A549 (cell line): ENCODE results near the gene CAPN13. TPM values are rescaled to one million over a fixed set of nuclear protein-coding genes. Genes with fewer than 3 reads are reported as not detected.

ENCODE experiments used
- ATAC-seq, 2 experiments: fragments of 200-7000 bp in 1 of 2; fragments of >200 bp in 1 of 2; cut with Nextera tagmentation in 1 of 2; cut with Tn5 transposase in 1 of 2; 3 replicates each; pipeline versions ENCODE4 v1.8.0 to v1.9.1; 2018 to 2020; ENCODE audit warnings: mild to moderate bottlenecking in 1 of 2, moderate library complexity in 1 of 2
- CTCF ChIA-PET: fragments of 300-600 bp; sonication (Branson Sonifier 250); formaldehyde crosslinking; extraction: SDS; loops from one replicate; lab custom pipeline; 2021; ENCODE audit warnings: antibody characterized with exemption, inconsistent platforms; lab: Yijun Ruan, JAX
- POLR2A ChIA-PET: fragments of 350-600 bp; formaldehyde crosslinking; extraction: SDS; loops from one replicate; lab custom pipeline; 2021; ENCODE audit warnings: antibody characterized with exemption, inconsistent platforms; lab: Yijun Ruan, JAX
- DNase-seq, 2 experiments: peaks; one replicate each; pipeline versions ENCODE4 v3.0.0 to v3.0.0-alpha.2; 2011 to 2016; ENCODE audit warnings: low read depth in 1 of 2, low spot score in 1 of 2
- FAIRE-seq: peaks from 2 replicates; lab custom pipeline; 2011; peaks lifted over from hg19 to GRCh38; lab: Jason Lieb, UNC
- H3K27ac ChIP-seq, 2 experiments: fragments of >200 bp; sonication (Bioruptor Twin); formaldehyde crosslinking; 3 replicates each; pipeline ENCODE4 v1.5.1; 2016 to 2017
- H3K4me1 ChIP-seq: fragments of >200 bp; sonication (Bioruptor Twin); formaldehyde crosslinking; 3 replicates; pipeline ENCODE4 v1.6.1; 2016
- H3K4me2 ChIP-seq: fragments of >200 bp; sonication (Bioruptor Twin); formaldehyde crosslinking; 3 replicates; pipeline ENCODE4 v1.6.1; 2016
- H3K4me3 ChIP-seq: fragments of >200 bp; sonication (Bioruptor Twin); formaldehyde crosslinking; 3 replicates; pipeline ENCODE4 v1.5.1; 2016
- H3K9me3 ChIP-seq: fragments of >200 bp; sonication (Bioruptor Twin); formaldehyde crosslinking; 3 replicates; pipeline ENCODE4 v1.6.1; 2016
- BHLHE40 ChIP-seq: IDR thresholded peaks from 2 replicates; pipeline ENCODE4 v1.6.1; 2012; ENCODE audit warnings: low read depth, low read length, inconsistent platforms
- CEBPB ChIP-seq, 2 experiments: fragments of >200 bp in 1 of 2; sonication (Bioruptor Twin) in 1 of 2; formaldehyde crosslinking in 1 of 2; IDR thresholded peaks; 2 replicates each; pipeline ENCODE4 v1.6.1; 2012 to 2016
- CHD2 ChIP-seq: fragments of 150-350 bp; IDR thresholded peaks from 2 replicates; pipeline ENCODE4 v1.6.1; 2014; ENCODE audit warnings: low read length; ENCODE audit not compliant: partially characterized antibody
- ELK1 ChIP-seq: fragments of 150-350 bp; IDR thresholded peaks from 2 replicates; pipeline ENCODE4 v1.6.1; 2014; ENCODE audit warnings: low read depth, mild to moderate bottlenecking, low read length
- FOSB ChIP-seq: fragments of 250-450 bp; sonication (Bioruptor Pico); IDR thresholded peaks from 2 replicates; pipeline ENCODE4 v1.5.0; 2020; ENCODE audit warnings: mild to moderate bottlenecking, moderate library complexity
- GATA3 ChIP-seq: IDR thresholded peaks from 2 replicates; pipeline ENCODE4 v1.6.1; 2012; ENCODE audit warnings: borderline replicate concordance
- HOXB13 ChIP-seq: fragments of 250-450 bp; sonication (Bioruptor Pico); IDR thresholded peaks from 2 replicates; pipeline ENCODE4 v1.5.0; 2020; ENCODE audit warnings: low read depth, mild to moderate bottlenecking, moderate library complexity
- JUN ChIP-seq, 2 experiments: fragments of >200 bp; sonication (Bioruptor Twin); formaldehyde crosslinking; IDR thresholded peaks; 2 replicates in 1 of 2; 3 replicates in 1 of 2; pipeline ENCODE4 v1.6.1; 2016 to 2017
- JUNB ChIP-seq: fragments of >200 bp; sonication (Bioruptor Twin); formaldehyde crosslinking; IDR thresholded peaks from 2 replicates; pipeline ENCODE4 v1.6.1; 2016
- KDM1A ChIP-seq: fragments of 200-600 bp; sonication (generic); IDR thresholded peaks from 2 replicates; pipeline ENCODE4 v1.6.1; 2016; ENCODE audit warnings: low read depth, mild to moderate bottlenecking
- KDM5A ChIP-seq: fragments of 200-600 bp; sonication (generic); IDR thresholded peaks from 2 replicates; pipeline ENCODE4 v1.6.1; 2016; ENCODE audit warnings: antibody characterized with exemption, mild to moderate bottlenecking
- MAX ChIP-seq: IDR thresholded peaks from 2 replicates; pipeline ENCODE4 v1.6.1; 2012
- MAZ ChIP-seq: fragments of 150-350 bp; IDR thresholded peaks from 2 replicates; pipeline ENCODE4 v1.6.1; 2014; ENCODE audit warnings: antibody characterized with exemption, low read depth, low read length, borderline replicate concordance
- MYC ChIP-seq: IDR thresholded peaks from 2 replicates; pipeline ENCODE4 v1.6.1; 2012; ENCODE audit warnings: mild to moderate bottlenecking, inconsistent platforms, low read length, improper control_type of control experiment, borderline replicate concordance
- NFE2L2 ChIP-seq: fragments of 150-350 bp; conservative IDR thresholded peaks from 2 replicates; pipeline ENCODE4 v1.6.1; 2014; ENCODE audit warnings: low read length
- POLR2A ChIP-seq: IDR thresholded peaks from 2 replicates; pipeline ENCODE4 v1.6.1; 2012; ENCODE audit warnings: mild to moderate bottlenecking, low read length
- POLR2AphosphoS2 ChIP-seq: conservative IDR thresholded peaks from 2 replicates; pipeline ENCODE4 v1.6.1; 2012; ENCODE audit warnings: low read length, improper control_type of control experiment, inconsistent platforms
- RAD21 ChIP-seq, 2 experiments: fragments of >200 bp in 1 of 2; sonication (Bioruptor Twin) in 1 of 2; formaldehyde crosslinking in 1 of 2; IDR thresholded peaks in 1 of 2; conservative IDR thresholded peaks in 1 of 2; 2 replicates in 1 of 2; 3 replicates in 1 of 2; pipeline ENCODE4 v1.6.1; 2012 to 2018; ENCODE audit warnings: inconsistent platforms in 1 of 2
- RARB ChIP-seq: fragments of 250-450 bp; sonication (Bioruptor Pico); IDR thresholded peaks from 2 replicates; pipeline ENCODE4 v1.8.0; 2021; ENCODE audit warnings: mild to moderate bottlenecking, moderate library complexity
- RFX5 ChIP-seq: fragments of 450-650 bp; IDR thresholded peaks from 2 replicates; pipeline ENCODE4 v1.7.1; 2014; ENCODE audit warnings: antibody characterized with exemption, mild to moderate bottlenecking, moderate library complexity
- SMC3 ChIP-seq: fragments of >200 bp; sonication (Bioruptor Twin); formaldehyde crosslinking; IDR thresholded peaks from 3 replicates; pipeline ENCODE4 v1.6.1; 2018; ENCODE audit warnings: inconsistent platforms
- ZFP36 ChIP-seq: fragments of 450-650 bp; IDR thresholded peaks from 2 replicates; pipeline ENCODE4 v1.6.1; 2014; ENCODE audit warnings: borderline replicate concordance; ENCODE audit not compliant: partially characterized antibody
- ZSCAN20 ChIP-seq: fragments of 250-450 bp; sonication (Bioruptor Pico); IDR thresholded peaks from 2 replicates; pipeline ENCODE4 v1.8.0; 2022; ENCODE audit warnings: mild to moderate bottlenecking, moderate library complexity
- WGBS: methylation state at CpG from one replicate; pipeline ENCODE4 v1.1.6; 2017; ENCODE audit errors: missing lambda C conversion rate; 5-methylcytosine and 5-hydroxymethylcytosine counted together
- polyA plus RNA-seq, 4 experiments: library from polyadenylated mRNA; depleted of rRNA in 3 of 4; stranded (reverse); fragments of >200 nt; fragmentation: RNase III in 1 of 4; extraction: RNeasy Plus Mini Kit Qiagen cat#74134 plus additional on column Dnase treatment in 1 of 4; gene quantifications; 2 replicates in 3 of 4; 3 replicates in 1 of 4; pipeline ENCODE4 v1.2.3, GENCODE V29; 2011 to 2017
- TF ChIP-seq, protein P1 (sequence below): IDR thresholded peaks from 2 replicates; pipeline ENCODE4 v1.6.1; 2012
- TF ChIP-seq, protein P2 (sequence below): fragments of >200 bp; sonication (Bioruptor Twin); formaldehyde crosslinking; IDR thresholded peaks from 3 replicates; pipeline ENCODE4 v1.5.1; 2016
- TF ChIP-seq, protein P3 (sequence below): IDR thresholded peaks from 2 replicates; pipeline ENCODE4 v1.6.1; 2012; ENCODE audit warnings: low read depth, borderline replicate concordance

Gene CAPN13
- polyA plus RNA-seq, 2 of the 4 experiments (the other 2 are of a cell fraction): 0.08 to 0.18 TPM

DNA sequence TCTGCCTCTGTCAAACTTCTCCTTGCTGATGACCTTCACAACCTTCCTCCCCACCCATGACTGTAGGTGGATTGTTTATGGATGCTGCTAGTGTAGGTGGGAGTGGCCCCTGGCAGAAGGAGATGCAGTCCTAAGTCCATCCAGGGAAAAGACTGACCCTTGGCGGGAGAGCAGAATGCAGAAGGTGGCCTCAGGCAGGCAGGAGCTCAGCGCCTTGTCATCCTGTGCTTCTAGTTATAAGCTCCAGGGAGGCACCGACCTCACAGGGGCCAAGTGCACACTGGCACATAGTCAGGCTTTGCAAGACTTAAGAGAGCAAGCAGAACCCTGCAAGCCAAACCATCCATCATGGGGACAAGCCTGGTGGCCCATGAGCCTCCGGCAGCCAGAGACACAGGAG, 74.4 kb downstream of the CAPN13 start:
- FAIRE-seq (no peak), DNase-seq (no peak), ATAC-seq (no peak)
- H3K4me3 ChIP-seq: no peak overlapping the region
- H3K4me1 ChIP-seq: no peaks in the 10 kb centered on the region
- no peak overlapping the region for H3K27ac ChIP-seq
- POLR2A ChIA-PET: no interaction called here
- no peak overlapping the region for H3K4me2 ChIP-seq
- TF ChIP-seq SMC3 (no peak), KDM5A (no peak), BHLHE40 (no peak), FOSB (CRISPR knock-in tag) (no peak), RFX5 (no peak), POLR2A (no peak)
- TF ChIP-seq, protein P1, sequence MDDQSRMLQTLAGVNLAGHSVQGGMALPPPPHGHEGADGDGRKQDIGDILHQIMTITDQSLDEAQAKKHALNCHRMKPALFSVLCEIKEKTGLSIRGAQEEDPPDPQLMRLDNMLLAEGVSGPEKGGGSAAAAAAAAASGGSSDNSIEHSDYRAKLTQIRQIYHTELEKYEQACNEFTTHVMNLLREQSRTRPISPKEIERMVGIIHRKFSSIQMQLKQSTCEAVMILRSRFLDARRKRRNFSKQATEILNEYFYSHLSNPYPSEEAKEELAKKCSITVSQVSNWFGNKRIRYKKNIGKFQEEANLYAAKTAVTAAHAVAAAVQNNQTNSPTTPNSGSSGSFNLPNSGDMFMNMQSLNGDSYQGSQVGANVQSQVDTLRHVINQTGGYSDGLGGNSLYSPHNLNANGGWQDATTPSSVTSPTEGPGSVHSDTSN: no peak
- WGBS: 55% methylated on average over 4 of the region's 4 CpGs
- CTCF ChIA-PET: interaction anchor here (1.3 to 2.1 kb wide), 4 partner anchors 10 to 601 kb away, joined by 3 to 5 read pairs (median 4); no protein-coding TSS in a partner anchor
- H3K9me3 ChIP-seq: no peaks in the 10 kb centered on the region

DNA sequence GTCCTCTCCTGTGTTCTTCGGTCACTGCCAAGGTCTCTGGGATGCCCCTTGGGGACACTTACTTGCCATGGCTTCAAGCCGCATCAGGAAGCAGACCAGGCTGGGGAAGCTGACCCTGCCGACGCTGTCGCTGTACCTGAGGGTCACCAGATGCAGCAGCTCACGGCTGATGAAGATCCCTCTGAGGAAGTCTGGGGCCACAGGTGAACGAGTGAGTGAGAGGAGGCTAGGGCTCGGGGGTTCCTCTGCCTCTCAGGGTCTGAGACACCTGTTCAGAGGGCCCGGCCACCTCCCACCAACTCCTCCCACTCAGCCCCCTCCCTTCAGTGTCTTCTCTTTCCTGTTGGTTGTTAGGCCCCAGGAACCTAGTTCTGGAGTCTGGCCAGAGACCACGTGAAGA, 74.9 kb downstream of the CAPN13 start:
- no peaks in the 10 kb centered on the region for H3K9me3 ChIP-seq
- FAIRE-seq: no peak
- ChIA-PET POLR2A (no interaction called here), CTCF (interaction anchor here (1.3 to 2.1 kb wide), 3 partner anchors 10 to 567 kb away, joined by 3 to 5 read pairs (median 4); no protein-coding TSS in a partner anchor)
- no peak overlapping the region for H3K4me2 ChIP-seq
- H3K4me3 ChIP-seq: no peak overlapping the region
- no peak for ATAC-seq
- no peaks in the 10 kb centered on the region for H3K4me1 ChIP-seq
- TF ChIP-seq KDM5A (no peak), CEBPB (IDR thresholded peaks at IDR 0.05) (no peak), HOXB13 (CRISPR knock-in tag) (no peak), ZFP36 (no peak), NFE2L2 (no peak), POLR2AphosphoS2 (no peak), RFX5 (no peak), RARB (CRISPR knock-in tag) (no peak), JUNB (no peak), ZSCAN20 (no peak), MYC (no peak), MAX (no peak), GATA3 (no peak)
- 51% methylated on average over 10 of the region's 10 CpGs for WGBS
- no peak for DNase-seq
- no peak overlapping the region for H3K27ac ChIP-seq

- POLR2A ChIA-PET: no interaction called here
- CTCF ChIA-PET: interaction anchor here (1.0 to 3.7 kb wide), 4 partner anchors 9 to 131 kb away, joined by 3 to 26 read pairs (median 4); no protein-coding TSS in a partner anchor
- DNase-seq (no peak), FAIRE-seq (no peak), ATAC-seq (no peak)
- Histone ChIP-seq H3K4me3 (no peak overlapping the region), H3K9me3 (no peaks in the 10 kb centered on the region), H3K4me2 (no peak overlapping the region), H3K27ac (no peak overlapping the region), H3K4me1 (no peaks in the 10 kb centered on the region)
- TF ChIP-seq JUN (IDR thresholded peaks at IDR 0.05): no peak
- no peak for TF ChIP-seq KDM1A
- TF ChIP-seq ELK1: no peak
- TF ChIP-seq, protein P2, sequence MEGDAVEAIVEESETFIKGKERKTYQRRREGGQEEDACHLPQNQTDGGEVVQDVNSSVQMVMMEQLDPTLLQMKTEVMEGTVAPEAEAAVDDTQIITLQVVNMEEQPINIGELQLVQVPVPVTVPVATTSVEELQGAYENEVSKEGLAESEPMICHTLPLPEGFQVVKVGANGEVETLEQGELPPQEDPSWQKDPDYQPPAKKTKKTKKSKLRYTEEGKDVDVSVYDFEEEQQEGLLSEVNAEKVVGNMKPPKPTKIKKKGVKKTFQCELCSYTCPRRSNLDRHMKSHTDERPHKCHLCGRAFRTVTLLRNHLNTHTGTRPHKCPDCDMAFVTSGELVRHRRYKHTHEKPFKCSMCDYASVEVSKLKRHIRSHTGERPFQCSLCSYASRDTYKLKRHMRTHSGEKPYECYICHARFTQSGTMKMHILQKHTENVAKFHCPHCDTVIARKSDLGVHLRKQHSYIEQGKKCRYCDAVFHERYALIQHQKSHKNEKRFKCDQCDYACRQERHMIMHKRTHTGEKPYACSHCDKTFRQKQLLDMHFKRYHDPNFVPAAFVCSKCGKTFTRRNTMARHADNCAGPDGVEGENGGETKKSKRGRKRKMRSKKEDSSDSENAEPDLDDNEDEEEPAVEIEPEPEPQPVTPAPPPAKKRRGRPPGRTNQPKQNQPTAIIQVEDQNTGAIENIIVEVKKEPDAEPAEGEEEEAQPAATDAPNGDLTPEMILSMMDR: no peak
- no peak for TF ChIP-seq RAD21 (conservative IDR thresholded peaks at IDR 0.05 in 1 of 2, IDR thresholded peaks at IDR 0.05 in 1 of 2)
- no peak for TF ChIP-seq GATA3
- no peak for TF ChIP-seq MAZ
- TF ChIP-seq, protein P3, sequence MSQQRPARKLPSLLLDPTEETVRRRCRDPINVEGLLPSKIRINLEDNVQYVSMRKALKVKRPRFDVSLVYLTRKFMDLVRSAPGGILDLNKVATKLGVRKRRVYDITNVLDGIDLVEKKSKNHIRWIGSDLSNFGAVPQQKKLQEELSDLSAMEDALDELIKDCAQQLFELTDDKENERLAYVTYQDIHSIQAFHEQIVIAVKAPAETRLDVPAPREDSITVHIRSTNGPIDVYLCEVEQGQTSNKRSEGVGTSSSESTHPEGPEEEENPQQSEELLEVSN: no peak
- no peak for TF ChIP-seq CHD2
- WGBS: 34% methylated on average over 6 of the region's 6 CpGs
Observed at GRCh38 chr2:30731706-30732105, 75.5 kb downstream of the CAPN13 start.
